GM21526 (cell line): ENCODE results near the gene SLC35E1.

ENCODE experiments used
- ATAC-seq: cut with Tn5 transposase; IDR thresholded peaks from one replicate; pipeline ENCODE4 v1.9.1; 2021; ENCODE audit warnings: moderate library complexity; ENCODE audit not compliant: unreplicated experiment, low FRiP score

The SLC35E1 gene

GRCh38 chr19:16572332-16573211, at the start of gene SLC35E1:
Gene SLC35E1 (minus strand): TSS chr19:16572415. CDS start chr19:16572364, 51 bp downstream.
- peak; percentile 77 for ATAC-seq

GRCh38 chr19:16621165-16621800, 49.1 kb upstream of the SLC35E1 start:
- no peak for ATAC-seq

- no peak for ATAC-seq
These were observed 48.4 kb upstream of the SLC35E1 start for GRCh38 chr19:16620584-16620983.

GRCh38 chr19:16620018-16620417, 47.8 kb upstream of the SLC35E1 start:
- ATAC-seq, result no peak

GRCh38 chr19:16619457-16619856, 47.2 kb upstream of the SLC35E1 start:
- ATAC-seq, result no peak

- no peak for ATAC-seq
These were observed 46.0 kb upstream of the SLC35E1 start for GRCh38 chr19:16618248-16618647.

GRCh38 chr19:16615808-16616207, 43.6 kb upstream of the SLC35E1 start:
- ATAC-seq, result no peak

- no peak for ATAC-seq
These were observed 42.7 kb upstream of the SLC35E1 start for GRCh38 chr19:16614941-16615340.

GRCh38 chr19:16613841-16614240, 41.6 kb upstream of the SLC35E1 start:
- no peak for ATAC-seq

GRCh38 chr19:16612636-16613035, 40.4 kb upstream of the SLC35E1 start:
- no peak for ATAC-seq

GRCh38 chr19:16611121-16611520, 38.9 kb upstream of the SLC35E1 start:
- no peak for ATAC-seq

- no peak for ATAC-seq
These were observed 37.4 kb upstream of the SLC35E1 start for GRCh38 chr19:16609511-16610200.

GRCh38 chr19:16608290-16608739, 36.1 kb upstream of the SLC35E1 start:
- no peak for ATAC-seq

GRCh38 chr19:16607819-16608218, 35.6 kb upstream of the SLC35E1 start:
- ATAC-seq, result no peak

- no peak for ATAC-seq
These were observed 33.4 kb upstream of the SLC35E1 start for GRCh38 chr19:16605553-16605994.

GRCh38 chr19:16605115-16605514, 32.9 kb upstream of the SLC35E1 start:
- ATAC-seq, result no peak

- ATAC-seq, result no peak
These were observed 32.4 kb upstream of the SLC35E1 start for GRCh38 chr19:16604615-16605014.

- ATAC-seq, result no peak
These were observed 30.9 kb upstream of the SLC35E1 start for GRCh38 chr19:16603090-16603489.

GRCh38 chr19:16601378-16602052, 29.3 kb upstream of the SLC35E1 start:
- no peak for ATAC-seq

- no peak for ATAC-seq
These were observed 28.6 kb upstream of the SLC35E1 start for GRCh38 chr19:16600824-16601223.
